ENCODE measurements around the gene PARP3. TPM values are rescaled to one million over a fixed set of nuclear protein-coding genes. Genes with fewer than 3 reads are reported as not detected.

The PARP3 gene
- total RNA-seq, 4 donors from 2014 or later, result 13.4 to 39.0 (median 29.5) TPM

- TF ChIP-seq, protein P1, sequence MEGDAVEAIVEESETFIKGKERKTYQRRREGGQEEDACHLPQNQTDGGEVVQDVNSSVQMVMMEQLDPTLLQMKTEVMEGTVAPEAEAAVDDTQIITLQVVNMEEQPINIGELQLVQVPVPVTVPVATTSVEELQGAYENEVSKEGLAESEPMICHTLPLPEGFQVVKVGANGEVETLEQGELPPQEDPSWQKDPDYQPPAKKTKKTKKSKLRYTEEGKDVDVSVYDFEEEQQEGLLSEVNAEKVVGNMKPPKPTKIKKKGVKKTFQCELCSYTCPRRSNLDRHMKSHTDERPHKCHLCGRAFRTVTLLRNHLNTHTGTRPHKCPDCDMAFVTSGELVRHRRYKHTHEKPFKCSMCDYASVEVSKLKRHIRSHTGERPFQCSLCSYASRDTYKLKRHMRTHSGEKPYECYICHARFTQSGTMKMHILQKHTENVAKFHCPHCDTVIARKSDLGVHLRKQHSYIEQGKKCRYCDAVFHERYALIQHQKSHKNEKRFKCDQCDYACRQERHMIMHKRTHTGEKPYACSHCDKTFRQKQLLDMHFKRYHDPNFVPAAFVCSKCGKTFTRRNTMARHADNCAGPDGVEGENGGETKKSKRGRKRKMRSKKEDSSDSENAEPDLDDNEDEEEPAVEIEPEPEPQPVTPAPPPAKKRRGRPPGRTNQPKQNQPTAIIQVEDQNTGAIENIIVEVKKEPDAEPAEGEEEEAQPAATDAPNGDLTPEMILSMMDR (IDR thresholded peaks at IDR 0.05; ENCODE audit: low read depth), result no peak
Measured at GRCh38 chr3:51908026-51908425, 34.1 kb upstream of the PARP3 start.

DNA sequence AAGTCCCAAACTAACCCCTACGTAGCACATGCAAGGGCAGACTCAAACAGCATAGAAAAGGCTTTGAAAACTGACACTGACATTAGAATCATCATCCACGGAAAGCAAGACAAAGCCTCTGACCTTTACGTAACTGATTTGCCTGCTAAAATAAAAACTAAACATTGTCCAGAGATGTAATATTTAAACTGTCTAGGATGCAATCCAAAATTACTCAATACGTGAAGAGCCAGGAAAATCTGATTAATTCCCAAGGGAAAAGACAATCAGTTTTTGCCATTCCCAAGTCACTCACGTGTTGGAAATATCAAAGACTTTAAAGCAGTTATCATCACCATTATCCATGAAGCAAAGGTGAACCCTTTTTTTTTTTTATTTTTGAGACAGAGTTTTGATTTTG, 25.7 kb upstream of the PARP3 start:
- TF ChIP-seq, protein P1 (IDR thresholded peaks at IDR 0.05; ENCODE audit: low read depth), result no peak

DNA sequence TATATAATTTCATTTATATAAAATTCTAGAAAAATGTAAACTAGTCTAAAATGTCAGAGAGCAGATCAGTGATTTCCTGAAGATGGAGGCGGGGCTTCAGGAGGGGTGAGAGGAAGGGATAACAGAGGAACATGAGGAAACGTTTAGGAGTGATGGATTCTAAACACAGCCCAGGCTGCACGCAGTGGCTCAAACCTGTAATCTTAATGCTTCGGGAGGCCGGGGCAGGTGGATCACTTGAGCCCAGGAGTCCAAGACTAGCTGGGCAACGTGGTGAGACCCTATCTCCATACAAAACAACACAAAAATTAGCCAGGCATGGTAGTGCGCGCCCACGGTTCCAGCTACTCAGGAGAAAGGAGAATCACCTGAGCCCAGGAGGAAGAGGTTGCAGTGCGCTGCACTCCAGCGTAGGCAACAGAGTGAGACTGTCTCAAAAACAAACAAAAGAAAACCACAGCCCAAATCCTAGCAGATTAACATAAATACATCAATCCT, 21.0 kb upstream of the PARP3 start:
- TF ChIP-seq, protein P1 (IDR thresholded peaks at IDR 0.05; ENCODE audit: low read depth), result no peak

- TF ChIP-seq, protein P1 (IDR thresholded peaks at IDR 0.05; ENCODE audit: low read depth), result no peak
Measured at GRCh38 chr3:51927061-51927977, 14.8 kb upstream of the PARP3 start.

DNA sequence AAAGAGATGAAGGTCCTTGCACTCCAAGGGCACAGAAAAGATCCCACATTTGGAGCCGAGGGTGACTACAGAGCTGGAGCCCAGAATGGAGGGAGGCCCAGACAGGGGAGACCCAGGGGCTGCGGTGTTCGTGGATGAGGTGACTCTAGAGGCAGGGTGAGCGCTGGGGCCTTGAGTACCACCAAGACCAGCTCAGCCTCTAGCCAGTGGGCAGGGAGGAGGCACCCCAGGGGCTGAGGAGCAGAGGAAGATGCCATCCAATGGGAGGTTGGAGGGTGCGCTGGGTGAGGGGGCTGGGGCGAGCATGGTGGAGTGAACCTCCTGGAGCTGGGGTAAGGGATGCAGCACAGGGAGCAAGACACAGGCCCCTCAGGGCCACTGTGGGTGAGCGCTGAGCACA, 13.7 kb upstream of the PARP3 start:
- TF ChIP-seq, protein P1 (IDR thresholded peaks at IDR 0.05; ENCODE audit: low read depth), result no peak

- TF ChIP-seq, protein P1 (IDR thresholded peaks at IDR 0.05; ENCODE audit: low read depth), result no peak
Measured at GRCh38 chr3:51929420-51930003, 12.7 kb upstream of the PARP3 start.

DNA sequence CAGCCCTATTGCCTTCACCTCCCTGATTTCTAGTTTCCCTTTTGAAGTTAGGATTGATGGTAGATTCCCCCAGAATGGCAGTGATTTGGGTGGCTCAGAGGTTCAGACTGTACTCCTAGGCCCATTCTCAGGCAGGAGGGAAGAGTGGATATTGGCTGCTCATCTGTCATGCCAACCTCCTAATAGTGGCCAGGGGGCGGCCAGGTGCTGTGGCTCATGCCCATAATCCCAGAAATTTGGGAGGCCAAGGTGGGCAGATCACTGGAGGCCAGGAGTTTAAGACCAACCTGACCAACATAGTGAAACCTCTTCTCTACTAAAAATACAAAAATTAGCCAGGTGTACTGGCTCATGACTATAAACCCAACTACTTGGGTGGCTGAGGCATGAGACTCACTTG, 11.7 kb upstream of the PARP3 start:
- TF ChIP-seq, protein P1 (IDR thresholded peaks at IDR 0.05; ENCODE audit: low read depth), result no peak

All from subcutaneous adipose tissue (tissue), 4 donors.